GM18526 (cell line): ENCODE data around the gene KLHL33.

Experiments used
- POLR2A ChIP-seq: IDR thresholded peaks from 3 replicates; pipeline ENCODE4 v1.6.1; 2011; ENCODE audit not compliant: insufficient read length; ENCODE audit errors: extremely low read depth

KLHL33 gene

DNA sequence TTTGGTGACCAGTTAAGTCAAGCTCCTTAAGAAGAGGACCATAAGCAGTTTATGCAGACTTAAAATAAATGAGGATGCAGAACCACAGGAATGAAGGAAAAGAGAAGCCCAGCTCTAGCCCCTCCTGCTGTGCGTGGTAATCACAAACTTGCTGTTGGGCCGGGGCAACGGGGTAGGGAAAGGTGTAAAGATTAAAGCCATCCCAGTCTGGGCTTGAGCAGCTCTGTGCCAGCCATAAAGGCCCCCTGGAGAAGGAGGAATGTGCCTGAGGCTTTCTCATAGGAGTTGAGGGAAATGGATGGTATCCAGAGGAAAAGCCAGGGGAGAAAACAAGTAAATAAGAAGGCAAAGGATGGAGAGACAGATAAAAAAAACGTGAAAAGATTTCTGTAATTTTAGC, 47.8 kb downstream of the KLHL33 start:
- TF ChIP-seq POLR2A = no peak

DNA sequence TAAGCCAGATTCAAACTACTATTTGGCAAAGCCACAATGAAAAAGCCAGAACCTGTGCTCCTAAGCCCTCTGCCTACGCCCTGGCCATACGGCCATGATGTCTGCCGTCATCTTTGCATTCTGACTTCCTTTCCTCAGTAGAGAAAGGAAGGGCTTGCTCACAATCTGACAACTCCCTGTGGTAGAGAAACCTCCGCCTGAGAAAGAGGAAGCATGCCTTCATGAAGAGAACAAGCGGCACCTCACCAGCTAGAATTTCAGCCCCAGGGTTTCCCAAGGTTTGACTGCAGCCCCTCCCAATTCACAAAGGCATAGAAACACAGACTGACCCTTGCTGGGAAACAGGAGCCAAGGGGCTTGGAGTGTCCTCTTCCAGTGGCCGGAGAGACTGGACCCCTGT, 48.4 kb downstream of the KLHL33 start:
- no peak for TF ChIP-seq POLR2A

DNA sequence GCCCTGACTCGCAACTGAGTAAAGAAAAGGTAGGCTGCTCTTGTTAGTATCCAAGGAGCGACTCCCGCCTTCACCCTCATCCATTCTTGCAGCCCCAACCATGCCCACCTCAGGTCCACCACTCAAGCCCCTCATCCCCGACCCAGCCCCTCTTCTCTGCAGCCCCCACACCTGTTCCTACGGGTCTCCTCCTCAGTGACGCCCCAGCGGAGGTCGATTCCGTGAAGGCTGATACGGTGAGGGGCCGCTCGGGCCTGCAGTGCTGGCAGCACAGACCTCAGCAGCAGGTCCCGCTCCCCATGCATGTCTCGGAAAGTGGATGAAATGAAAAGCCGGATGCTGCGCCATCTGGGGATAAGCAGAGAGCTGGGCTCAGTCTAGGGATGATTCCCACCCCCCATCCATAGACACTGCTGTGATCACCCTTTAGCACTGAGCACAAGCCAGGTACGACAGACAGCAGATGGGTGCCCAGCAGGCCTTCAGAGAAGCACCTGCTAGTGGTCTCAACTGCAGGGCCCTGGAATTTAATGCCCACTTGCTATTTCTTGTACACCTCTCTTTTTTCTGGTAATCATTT, 49.6 kb downstream of the KLHL33 start:
- no peak for TF ChIP-seq POLR2A

DNA sequence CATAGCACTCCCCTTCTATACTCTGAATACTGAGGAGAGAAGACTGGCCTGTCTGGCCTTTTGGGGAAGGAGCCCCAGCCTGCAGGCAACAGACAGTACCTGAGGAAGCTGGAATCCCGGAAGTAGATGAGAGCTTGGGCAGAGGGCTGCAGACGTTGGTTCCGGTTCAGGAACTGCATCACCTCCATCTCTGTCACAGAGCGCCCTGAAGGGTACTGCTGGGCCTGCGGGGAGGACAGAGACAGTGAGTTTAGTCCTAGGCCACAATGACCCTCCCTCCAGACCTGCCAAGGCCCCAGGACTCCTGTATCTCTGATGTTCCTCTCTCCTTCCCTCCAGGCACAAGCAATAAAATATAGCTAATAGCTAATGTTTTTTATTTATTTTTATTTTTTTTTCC, 51.1 kb downstream of the KLHL33 start:
- no peak for TF ChIP-seq POLR2A

DNA sequence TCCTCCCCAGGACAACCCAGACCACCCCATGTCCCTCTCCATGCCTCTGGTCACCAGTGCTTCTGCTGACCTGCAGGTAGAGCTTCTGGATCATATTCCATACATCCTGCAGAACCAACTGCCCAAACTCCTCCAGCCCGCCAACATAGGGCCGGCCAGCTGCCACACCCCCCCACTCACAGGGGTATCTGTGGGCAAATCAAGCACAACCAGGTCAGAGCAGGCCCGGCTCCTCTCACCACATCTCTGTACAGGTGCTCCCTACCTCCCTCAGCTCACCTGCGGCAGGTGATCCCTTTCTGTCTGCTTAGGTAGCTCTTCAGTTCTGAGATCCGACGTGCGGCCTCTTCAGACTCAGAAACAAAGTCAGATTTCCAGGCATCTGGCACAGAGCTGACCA, 51.6 kb downstream of the KLHL33 start:
- TF ChIP-seq POLR2A = no peak

DNA sequence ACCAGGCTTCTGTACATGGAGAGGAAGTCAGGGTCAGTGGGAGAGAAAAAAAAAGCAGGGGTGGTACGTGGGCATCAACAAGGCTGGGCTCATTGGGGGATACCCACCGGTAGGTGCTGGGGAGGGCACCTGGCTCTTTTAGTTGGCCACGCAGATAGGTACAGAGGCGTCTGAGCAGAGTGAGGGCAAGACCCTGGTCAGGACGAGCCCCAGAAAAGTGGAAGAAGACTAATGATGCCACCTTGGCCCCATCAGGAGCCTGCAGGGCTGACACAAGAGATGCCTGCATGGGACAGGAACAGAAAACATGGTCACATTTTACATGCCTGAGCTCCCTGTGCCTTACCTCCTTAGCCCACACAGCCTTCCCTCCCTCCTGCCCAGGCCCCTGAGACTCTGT, 52.3 kb downstream of the KLHL33 start:
- no peak for TF ChIP-seq POLR2A

DNA sequence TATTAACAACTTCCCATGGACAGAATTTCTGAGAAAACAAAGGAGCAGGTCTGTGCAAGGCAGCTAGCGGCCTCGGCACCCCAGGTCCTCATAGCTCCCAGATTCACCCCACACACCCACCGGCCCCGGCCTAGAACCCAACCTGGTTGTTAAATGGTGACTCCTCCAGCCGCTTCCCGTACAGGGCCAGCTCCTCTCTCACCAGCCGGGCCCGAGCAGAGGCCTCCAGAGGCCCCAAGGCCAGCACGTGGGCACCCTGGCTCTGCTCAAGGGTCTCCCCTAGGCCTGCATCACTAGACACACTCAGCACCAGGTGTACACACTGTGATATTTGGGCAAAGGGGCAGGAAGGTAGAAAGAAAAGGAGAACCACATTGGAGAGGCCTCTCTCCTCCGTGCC, 52.9 kb downstream of the KLHL33 start:
- TF ChIP-seq POLR2A = no peak

DNA sequence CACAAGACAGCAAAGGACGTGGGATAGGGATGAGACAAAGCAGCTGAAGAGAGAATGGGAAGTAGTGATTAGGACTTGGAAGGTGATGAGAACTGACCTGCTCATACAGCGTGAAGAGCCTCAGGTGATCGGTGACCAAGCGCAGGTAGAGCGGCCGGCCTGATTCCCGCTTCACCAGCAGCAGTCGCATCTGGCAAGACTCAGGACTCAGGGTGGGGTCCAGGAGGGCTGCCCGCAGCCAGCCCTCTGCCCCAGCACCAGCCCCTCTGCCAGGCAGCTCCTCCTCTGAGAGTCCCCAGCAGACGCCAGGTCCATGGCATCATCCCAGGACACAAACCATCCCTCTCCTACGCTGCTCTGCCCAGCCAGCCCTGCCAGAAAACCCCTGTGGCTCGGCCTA, 53.4 kb downstream of the KLHL33 start:
- TF ChIP-seq POLR2A = no peak

DNA sequence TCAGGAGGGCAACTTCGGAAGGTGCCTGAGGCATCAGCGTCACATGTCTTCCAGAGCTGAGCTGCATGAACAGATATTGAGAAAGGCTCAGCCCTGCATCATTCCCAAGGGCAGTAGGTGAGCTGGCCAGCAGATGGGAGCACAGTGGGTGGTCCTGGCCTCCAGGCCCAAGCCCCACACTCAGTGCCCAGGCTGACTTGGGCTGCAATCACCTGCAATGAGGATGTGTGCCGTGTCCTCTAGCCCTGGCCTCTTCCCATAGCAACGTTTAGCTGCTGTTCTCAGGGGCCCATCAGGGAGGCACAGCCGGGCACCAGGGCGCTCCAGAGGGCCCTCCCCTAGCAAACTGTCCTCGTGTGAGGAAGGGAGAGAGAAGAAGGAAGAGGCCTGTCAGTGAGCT, 54.6 kb downstream of the KLHL33 start:
- no peak for TF ChIP-seq POLR2A

DNA sequence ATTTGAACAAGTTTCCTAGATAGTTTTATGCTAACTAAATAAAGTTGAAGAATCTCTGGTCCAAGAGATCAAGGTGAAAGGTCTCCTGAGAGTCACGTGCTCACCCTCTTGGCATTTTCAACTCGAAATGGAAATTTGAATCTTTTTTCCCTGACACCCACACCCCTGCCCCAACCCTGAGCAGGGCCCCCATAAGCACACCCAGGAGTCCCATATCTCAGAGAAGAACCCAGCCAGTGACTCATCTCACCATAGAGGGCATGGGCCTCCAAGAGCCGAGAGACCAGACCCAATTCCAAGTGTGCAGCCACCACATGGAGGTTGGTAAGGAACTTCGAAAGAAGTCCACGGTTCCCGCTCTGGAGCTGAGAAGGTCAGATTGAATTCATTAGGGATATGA, 55.3 kb downstream of the KLHL33 start:
- TF ChIP-seq POLR2A = no peak

DNA sequence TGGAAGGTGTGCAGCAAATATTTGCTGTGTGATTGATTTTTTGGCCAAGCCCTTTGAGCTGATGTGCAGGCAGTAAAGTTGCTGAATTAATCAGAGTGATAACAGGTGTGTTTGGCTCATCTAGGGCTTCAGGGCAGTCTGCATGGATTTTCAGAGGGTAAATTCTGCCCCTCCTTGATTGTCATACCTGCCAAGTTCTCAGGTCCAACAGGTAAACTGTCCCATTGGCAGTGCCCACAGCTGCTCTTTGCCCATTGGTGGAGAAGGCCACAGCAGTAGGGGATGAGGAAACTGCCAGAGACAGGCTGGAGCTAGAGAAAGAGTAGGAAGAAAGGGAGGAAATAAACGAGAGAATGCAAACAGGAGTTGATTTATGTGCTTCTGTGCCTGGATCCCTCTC, 56.2 kb downstream of the KLHL33 start:
- TF ChIP-seq POLR2A = no peak

DNA sequence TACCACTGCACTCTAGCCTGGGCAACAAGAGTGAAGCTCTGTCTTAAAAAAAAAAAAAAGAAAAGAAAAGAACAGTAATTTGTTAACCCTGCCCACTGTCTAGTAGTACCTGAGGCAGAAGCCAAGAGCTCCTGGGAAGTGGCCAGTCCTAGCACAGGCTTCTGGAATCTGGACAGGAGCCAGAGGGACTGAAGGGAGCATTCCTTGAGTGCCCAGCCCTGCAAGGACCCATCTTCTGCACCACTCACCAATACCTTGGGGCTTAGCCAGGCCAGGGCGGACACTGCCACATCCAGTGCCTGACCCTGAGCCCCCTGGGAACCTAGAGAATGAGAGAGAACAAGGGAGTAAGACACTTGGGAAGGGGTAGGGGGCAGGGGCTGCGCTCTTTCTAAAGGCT, 58.8 kb downstream of the KLHL33 start:
- no peak for TF ChIP-seq POLR2A

DNA sequence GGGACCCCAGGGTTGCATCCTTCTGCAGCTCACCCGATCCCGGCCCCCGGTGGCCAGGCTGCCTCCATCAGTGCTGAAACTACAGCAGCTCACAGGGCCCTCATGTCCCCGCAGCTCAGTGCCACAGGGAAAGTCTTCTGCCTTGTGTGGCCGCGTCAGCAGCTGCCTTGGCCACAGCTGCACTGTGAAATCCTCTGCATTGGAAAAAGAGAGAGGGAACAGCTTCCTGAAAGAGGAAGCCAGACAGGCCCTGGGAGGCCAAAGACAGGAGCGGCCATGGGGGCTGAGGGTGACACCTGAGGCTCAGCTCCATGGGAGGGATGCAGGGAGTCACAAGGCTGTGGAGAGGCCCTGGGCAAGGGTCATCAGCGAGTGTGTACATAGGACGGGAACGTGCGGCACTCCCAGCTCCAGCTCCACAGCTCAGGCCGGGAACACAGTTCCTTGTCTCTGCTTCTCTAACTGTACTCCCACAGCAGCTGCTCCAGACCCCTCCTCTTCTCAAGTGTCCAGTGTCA, 59.8 kb downstream of the KLHL33 start:
- no peak for TF ChIP-seq POLR2A
